Measurements from ENCODE around the gene JMJD4.

- TF ChIP-seq CTCF (IDR thresholded peaks at IDR 0.05; ENCODE audit: low read depth, low read length, poor library complexity, severe bottlenecking) (no peak), EZH2phosphoT487 (IDR thresholded peaks at IDR 0.05; ENCODE audit: borderline replicate concordance, low read length) (no peak)
These were observed 27.3 kb downstream of the JMJD4 start for GRCh38 chr1:227707846-227708245.

Measured in DOHH2 (cell line).